ENCODE measurements around the gene DVL3.

DNA sequence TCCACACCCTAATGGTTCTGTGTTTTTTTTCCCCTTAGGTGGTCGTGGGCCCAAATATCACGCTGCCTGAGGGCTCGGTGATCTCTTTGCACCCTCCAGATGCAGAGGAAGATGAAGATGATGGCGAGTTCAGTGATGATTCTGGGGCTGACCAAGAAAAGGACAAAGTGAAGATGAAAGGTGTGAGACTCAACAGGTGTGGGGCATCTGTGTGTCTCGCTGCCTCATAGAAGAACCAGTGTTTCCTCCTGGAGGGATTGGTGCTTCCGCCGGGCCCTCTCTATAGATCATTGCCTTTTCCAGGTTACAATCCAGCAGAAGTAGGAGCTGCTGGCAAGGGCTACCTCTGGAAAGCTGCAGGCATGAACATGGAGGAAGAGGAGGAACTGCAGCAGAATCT lies 13.0 kb upstream of the DVL3 start:
- TF ChIP-seq CTCF (IDR thresholded peaks at IDR 0.05) (no peak), POLR2A (IDR thresholded peaks at IDR 0.05) (no peak)

All from esophagus squamous epithelium (tissue), 4 donors.